Measurements from ENCODE around the gene TP53INP2.
"Not testable (repeated sequence)": the region's sequence is repeated elsewhere in the genome, so short reads cannot be mapped to it uniquely, and the experiment has no call there.

The TP53INP2 gene, protein sequence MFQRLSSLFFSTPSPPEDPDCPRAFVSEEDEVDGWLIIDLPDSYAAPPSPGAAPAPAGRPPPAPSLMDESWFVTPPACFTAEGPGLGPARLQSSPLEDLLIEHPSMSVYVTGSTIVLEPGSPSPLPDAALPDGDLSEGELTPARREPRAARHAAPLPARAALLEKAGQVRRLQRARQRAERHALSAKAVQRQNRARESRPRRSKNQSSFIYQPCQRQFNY

DNA sequence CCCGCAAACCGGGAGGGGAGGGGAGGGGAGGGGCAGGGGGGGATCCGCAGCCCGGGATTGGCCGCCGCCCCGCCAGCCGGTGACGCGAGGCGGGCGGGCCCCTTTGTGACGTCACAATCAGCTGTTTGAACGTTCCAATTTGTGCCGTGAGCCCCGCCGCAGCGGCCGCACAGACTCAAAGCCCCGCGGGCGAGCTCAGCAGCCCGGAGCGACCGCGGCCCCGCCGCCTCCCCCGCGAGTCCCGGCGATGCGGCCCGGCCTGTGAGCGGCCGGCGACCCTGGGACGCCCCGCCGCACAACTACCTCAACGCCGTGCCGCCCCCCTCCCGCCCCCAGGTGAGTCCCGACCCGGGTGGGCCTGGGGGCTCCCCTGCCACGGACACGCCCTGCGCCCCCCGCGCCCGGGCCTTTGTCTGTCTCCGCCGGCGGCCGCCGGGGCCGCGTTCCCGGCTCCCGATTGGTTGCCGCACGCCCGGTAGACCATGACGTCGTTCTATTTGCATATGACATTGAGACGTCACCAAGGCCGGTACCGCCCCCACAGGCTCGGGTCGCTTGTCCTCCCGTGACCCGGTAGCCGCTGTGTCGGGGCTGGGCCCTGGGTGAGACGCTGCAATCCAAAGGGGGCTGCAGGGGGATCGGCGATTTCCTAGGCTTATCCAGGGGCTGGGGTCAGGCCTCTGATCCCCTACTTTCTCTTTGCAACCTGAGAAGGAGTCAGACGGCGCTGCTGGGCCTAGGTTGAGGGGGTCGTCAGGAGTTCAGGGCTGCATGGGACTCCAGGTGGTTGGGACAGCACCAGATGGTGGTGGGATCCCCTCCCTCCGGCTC, at the start of gene TP53INP2:
TP53INP2 (plus strand) TSS at position 168 of the 831 bp plus-strand sequence. CDS start 4,396 bp downstream, outside the sequence.
- peak; percentile 95 for DNase-seq

DNA sequence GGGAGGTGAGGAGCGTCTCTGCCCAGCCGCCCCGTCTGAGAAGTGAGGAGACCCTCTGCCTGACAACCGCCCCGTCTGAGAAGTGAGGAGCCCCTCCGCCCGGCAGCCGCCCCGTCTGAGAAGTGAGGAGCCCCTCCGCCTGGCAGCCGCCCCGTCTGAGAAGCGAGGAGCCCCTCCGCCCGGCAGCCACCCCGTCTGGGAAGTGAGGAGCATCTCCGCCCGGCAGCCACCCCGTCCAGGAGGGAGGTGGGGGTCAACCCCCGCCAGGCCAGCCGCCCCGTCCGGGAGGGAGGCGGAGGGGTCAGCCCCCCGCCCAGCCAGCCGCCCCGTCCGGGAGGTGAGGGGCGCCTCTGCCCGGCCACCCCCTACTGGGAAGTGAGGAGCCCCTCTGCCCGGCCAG, 45.5 kb upstream of the TP53INP2 start:
- DNase-seq: not testable (repeated sequence)

DNA sequence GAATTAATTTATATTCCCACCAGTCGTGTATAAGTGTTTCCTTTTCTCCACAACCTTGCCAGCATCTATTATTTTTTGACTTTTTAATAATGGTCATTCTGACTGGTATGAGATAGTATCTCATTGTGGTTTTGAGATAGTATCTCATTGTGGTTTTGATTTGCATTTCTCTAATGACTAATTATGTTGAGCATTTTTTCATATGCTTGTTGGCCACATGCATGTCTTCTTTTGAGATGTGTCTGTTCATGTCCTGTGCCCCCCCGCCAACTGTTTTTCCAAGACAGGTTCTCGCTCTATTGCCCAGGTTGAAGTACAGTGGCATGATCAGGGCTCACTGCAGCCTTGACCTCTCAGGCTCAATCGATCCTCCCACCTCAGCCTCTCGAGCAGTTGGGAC, 42.3 kb upstream of the TP53INP2 start:
- not testable (repeated sequence) for DNase-seq

DNA sequence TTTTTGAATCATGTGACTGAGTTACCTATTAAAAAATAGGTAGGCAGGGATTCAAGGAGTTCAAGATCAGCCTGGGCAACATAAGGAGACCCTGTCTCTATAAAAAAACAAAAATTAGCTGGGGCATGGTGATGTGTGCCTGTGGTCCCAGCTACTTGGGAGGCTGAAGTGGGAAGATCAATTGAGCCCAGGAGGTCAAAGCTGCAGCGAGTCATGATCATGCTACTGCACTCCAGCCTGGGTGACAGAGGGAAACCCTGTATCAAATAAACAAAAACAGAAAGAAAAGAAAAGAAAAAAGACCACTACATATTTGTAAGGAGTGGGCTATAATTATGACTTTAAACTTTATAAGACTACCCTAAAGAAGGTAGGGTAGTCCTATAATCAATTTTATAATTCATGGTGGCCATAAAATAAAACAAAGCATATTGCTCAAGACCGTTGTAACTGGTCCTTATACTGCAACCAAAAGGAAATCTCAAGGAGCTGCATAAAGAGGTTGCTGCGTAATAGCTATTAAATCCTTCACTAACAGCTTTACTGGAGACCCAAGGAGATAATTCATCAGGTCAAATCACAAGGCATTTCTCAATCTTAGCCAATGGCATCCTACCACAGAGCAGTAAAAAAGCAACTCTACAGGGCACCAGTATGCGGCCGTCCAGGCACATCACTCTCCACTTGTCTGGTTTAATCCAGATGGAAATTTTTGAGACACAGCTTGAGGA, 40.8 kb upstream of the TP53INP2 start:
- DNase-seq: no peak

DNA sequence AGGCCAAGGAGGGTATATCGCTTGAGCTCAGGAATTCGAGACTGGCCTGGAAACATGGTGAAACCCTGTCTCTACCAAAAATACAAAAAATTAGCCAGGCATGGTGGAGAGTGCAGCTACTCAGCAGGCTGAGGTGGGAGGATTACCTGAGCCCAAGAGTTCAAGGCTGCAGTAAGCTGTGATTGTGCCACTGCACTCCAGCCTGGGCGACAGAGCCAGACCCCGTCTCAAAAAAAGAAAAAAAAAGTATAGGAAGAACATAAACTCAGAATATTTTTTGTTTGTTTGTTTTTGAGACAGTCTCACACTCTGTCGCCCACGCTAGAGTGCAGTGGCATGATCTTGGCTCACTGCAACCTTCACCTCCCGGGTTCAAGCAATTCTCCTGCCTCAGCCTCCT, 39.4 kb upstream of the TP53INP2 start:
- DNase-seq: not testable (repeated sequence)

DNA sequence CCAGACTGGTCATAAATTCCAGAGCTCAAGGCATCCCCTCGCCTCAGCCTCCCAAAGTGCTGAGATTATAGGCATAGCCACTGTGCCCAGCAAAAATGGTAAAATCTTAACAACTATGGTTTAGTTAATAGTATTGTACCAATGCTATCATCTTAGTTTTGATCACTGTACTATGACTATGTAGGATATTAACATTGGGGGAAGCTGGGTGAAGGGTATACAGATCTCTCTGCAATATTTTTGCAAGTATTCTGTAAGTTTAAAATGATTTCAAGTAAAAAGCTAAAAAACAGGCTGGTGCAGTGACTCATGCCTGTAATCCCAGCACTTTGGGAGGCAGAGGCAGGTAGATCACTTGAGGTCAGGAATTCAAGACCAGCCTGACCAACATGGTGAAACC, 35.0 kb upstream of the TP53INP2 start:
- no peak for DNase-seq

DNA sequence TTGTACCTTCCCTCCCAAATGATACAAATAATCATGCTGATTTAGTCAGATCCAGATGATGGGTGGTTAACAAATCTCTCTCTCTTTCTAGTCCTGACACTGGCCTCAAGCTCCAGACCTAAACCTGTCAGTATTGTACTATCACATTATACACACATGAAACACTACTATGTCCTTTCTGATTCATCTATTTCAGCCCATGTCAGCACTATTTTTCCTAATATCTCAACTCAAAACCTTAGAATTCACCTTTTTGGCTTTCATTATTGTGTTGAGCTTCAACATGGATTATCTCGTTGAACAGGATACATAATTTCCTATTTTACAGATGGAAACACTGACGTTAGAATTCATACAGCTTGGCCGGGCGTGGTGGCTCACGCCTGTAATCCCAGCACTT, 30.7 kb upstream of the TP53INP2 start:
- DNase-seq: no peak

DNA sequence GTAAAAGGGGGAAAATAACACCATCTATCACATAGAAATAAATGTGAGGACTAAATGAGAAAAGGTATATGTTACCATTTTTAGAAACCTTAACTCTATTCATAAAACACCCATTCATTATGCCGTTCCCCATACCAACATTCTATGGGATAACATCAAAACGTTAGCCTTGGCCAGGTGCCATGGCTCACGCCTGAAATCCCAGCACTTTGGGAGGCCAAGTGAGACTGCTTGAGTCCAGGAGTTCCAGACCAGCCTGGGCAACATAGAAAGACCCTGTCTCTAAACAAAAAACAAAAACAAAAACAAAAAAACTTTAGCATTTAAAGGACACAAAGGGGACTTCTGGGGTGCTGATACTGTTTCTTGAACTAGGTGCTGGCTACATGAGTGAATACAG, 28.6 kb upstream of the TP53INP2 start:
- no peak for DNase-seq

DNA sequence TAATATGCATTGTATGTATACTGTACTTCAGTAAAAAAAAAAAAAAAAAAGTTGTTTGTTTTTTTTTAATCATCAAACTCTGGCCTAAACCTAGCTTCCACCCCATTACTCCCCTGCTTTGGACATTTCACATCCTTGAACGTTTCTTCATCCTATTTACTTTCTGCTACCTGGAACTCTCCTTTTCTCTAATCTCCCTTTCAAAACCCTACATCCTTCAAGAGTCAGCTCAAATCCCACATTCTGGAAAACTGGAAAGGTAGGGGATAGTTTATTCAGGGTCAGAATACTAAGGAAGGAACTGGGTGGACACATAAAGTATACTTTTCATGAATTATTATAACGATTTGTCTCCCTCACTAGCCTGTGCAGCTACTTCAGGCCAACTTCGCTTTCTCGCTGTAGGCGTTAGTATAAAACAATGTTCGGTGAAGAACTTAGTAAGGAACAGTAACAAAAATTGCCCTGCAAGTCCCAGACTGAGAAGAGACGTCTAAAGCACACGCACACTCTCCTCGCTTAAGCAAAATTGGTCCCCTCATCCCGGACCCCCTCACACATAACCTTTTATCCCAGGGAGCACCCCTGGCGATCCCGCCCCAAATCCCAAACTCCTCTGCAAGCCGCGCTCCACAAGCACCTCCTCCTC, 28.0 kb upstream of the TP53INP2 start:
- no peak for DNase-seq

DNA sequence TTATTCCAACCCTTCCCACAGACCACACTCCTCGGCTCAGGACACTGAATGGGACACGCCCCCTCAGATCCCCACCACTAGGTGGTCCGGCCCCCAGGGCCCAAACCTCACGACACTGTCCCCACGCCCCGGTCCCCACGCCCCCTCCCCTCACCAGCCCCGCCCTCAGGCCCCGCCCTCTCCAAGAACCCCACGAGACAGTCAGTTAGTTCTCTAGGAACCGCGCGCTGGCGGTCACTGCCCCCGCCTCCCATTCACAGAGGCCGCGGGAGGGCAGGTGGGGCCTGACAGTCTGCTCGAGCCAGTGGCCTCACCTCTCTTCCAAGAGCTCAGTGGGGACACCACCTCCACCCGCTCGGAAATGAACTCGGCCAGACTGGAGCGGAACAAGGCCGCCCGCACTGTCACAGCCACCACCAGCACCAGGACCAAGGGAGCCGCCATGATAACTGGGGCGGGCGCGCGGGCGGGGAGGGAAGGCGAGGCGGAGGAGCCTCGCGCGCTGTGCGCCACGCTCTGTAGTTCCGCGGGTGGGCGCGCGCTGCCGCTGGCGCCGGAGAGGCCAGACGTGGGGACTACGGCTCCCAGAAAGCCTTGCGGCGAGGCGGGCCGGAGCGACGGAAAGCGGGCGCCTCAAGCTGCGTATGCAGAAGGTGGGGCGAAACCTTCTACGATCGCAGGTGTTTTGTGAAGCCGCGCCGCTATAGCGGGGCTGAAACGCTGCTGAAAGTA, 27.3 kb upstream of the TP53INP2 start, which contains the start of gene PIGU:
PIGU (minus strand) TSS at position 451 of the 732 bp plus-strand sequence; CDS start at position 444, 7 bp downstream.
- peak; percentile 98 for DNase-seq

DNA sequence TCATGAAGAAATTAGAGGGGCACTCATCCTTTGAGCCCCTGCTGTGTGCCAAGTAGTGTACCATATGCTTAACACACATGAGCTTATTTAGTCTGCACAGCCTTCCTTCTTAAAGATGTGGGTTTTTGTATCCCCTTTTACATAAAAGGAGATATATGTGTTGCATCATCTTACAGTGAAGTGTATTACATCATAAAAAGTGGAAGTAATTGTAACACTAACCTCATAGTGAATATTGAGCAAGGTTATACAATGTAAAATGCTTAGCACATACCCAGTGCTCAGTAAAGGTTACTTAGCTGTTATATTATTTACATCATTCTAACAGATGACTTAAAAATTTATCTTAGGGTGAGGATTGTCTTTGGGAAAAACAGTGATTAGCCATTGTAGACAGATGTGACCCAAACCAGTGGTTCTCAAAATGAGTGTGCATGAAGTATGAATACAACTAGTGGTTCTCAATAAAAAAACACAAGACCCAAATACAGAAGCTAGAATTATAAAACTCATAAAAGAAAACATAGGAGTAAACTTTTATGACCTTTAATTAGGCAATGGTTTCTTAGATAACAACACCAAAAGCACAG, 23.5 kb upstream of the TP53INP2 start:
- DNase-seq: no peak

DNA sequence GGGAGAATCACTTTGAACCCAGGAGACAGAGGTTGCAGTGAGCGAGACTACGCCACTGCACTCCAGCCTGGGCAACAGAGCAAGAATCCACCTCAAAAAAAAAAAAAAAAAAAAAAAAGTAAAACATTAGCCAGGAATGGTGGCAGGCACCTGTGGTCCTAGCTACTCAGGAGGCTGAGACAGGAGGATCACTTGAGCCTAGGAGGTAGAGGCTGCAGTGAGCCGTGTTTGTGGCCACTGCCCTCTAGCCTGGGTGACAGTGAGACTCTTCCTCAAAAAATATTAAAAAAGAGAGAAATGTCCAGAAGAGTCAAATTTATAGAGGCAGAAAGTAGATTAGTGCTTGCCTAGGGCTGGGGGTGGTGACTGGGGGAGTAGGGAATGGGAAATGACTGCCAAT, 20.5 kb upstream of the TP53INP2 start:
- DNase-seq: no peak

DNA sequence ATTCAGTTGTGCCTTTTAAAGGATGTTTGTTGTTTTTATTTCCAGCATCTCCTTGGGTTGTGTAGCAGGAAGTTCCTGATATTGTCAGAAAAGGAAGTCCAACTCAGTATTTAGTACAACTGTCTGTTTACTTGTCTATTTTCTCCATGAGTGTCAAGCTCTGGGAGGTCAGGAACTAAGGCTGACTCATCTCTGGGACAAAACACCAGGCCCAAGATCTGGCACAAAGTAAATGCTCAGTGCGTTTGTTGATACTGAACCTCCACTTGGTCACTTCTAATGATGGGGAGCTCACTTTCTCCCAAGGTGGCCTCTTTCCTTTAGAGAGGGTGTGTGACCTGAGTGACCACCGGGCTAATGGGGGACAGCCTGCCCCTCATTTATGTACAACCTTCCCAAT, 14.7 kb upstream of the TP53INP2 start:
- DNase-seq: no peak

DNA sequence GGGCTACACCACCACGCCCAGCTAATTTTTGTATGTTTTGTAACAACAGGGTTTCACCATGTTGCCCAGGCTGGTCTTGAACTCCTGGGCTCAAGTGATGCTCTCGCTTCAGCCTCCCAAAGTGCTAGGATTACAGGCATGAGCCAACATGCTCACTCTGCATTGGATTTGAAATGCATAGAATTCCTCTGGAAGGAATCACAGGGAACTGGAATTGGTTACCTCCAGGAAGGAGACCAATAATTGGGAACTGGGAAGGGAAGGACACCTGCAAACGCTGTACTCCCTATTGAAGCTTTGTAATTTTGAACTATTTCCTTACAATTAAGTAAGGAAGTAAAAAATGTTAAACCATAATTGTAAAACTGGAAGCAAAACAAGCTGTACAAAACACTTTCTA, 12.3 kb upstream of the TP53INP2 start:
- no peak for DNase-seq

DNA sequence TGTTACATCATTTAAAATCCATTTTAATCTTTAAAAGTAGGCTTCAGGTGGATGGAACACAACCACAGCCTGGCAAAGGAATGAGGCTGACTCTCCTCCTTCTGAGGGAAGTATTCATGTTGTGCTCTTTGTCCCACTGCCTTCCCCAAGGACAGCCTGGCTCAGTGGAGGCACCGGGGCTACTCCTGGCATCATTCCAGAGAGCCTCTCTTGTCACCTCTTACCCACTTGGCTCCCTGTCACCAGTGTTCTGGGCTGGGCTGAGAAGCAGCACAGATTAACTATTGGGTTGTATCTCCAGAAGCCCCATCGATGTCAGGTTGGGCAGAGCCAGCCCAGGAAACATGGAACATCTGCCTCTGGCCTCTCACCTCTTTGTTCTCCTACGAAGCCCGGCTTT, 10.7 kb upstream of the TP53INP2 start:
- no peak for DNase-seq

DNA sequence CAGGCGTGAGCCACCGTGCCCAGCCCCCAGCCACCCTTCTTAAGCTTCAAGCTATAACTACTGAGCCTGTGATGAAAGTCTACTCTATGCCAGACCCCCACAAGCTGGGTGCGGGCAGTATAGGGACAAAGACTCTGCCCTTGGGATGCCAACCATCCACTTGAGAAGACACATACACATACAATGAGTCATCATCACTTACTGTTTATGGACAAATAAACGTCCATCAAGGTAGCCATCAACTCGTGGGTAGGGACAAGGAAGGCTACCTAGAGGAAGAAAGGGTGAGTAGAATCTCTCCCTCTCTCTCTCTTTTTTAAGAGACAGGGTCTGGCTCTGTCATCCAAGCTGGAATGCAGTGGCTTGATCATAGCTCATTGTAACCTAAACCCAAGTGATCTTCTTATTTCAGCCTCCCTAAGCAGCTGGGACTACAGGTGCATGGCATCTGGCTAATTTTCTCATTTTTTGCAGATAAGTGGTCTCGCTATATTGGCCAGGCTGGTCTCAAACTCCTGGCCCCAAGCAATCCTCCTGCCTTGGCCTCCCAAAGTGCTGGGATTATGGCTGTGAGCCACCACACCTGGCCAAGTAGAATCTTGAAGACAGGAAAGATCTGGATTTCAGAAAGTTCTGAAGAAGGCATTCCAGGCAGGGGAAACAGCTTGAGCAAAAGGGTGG, 2.6 kb upstream of the TP53INP2 start:
- DNase-seq: no peak

DNA sequence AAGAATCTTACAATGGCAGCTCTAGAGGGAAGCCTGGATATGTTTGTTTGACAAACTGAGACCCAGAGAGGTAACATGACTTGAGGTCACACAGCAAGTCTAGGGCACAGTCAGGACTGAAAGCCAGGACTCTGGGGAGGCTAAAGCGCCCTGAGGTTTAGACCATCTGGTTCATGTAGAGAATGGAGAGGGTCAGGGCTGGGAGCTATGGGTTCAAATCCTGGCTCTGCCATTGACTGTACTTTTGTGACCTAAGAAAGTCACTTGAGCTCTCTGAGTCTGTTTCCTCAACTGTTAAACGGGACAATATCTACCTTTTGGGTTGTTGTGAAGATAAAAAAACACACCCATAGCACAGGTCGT, 1.1 kb upstream of the TP53INP2 start:
- no peak for DNase-seq

DNA sequence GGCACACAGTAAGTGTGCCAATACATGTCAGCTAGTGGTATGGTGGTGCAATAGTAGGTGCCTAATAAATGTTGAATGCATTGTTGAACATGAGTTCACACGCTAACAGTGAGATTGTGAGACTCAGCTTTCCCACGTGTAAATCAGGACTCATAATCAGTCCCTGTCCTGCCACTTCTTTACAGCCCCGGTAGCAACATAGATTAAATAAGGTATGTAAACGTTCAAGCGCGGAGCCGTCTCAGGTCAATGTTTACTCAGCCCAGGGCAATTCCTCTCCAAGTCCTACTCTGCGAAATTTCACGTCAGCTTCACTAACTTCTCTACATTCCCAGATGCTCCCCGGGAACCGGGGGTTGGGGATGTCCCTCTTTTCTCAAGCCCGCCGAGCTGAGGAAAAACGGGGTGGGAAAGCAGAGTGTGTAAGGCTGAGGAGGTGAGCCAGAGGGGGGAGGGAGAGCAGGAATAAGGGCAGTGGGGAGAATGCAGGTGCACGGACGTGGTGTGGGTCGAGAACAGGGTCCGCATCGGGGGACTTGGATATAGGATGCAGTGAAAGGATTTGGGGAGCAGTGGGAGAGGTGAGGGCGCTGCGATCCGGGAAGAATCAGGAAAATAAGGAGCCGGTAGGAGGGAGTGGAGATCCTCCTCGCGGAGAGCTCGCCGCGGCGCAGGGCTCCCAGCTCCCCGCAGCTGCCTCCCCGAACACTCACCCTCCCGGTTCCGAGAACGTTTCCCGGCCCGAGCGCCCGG, 544 bp upstream of the TP53INP2 start:
- no peak for DNase-seq

DNA sequence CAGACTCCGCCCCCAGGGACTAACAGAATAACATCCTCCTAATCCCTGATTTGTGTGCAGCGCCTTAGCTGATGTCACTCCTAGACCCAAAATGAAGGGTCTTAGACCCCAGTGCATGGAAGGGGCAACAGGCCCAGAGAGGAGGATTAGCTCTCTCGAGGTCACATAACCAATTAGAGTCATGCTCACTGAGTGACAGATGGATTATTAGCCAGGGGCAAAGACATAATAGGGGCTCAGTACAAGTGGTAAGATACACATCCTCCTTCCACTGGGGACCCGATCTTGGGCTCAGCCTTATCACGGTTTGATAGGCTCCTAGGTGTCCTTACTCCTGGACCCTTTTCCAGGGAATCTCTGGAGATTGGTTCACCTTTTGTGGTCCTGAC, 858 bp downstream of the TP53INP2 start:
- no peak for DNase-seq

DNA sequence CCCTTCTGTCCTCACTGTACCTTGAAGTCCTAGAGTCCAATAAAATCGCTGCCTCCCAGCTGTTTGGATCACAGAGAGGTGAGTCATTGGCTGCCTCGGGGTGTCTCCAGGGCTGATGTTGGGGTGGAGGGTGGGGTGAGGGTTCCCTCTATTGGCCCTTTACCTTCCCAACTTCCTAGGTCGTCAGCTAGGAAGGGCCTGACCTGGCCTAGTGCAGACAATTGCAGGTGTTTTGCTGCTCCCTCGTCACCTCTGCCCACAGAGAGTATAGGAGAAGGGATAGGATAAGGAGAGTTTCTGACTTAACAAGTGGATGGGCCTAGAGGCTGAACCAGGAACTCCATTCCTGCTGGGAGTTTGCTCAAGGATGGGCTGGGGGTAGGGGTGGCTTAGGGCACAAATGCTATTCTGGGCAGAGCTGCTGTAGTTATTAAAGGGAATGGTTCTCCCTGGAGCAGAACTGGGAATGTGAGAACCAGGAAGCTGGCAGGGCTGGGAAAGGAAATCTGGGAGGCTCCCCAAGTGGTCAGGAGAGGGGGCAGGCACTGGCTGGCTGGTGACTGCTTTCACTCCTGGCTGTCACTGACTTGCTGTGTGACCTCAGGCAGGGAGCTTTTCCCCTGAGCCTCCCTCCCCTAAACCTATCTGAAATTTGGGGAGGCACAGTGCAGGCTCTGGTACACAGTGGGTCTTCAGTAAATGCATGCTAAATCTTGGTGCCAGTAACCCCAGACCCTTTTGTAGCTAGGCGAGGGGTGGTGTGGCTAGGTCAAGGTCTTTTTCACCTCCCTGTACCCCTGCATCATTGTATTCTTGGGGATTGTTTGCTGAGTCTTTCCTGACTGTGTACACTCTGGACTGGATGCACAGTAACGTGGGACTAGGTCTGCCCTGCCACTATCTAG, 1.5 kb downstream of the TP53INP2 start:
- DNase-seq: no peak
